H1 (cell line): Measurements from ENCODE around the gene TMEM121B. TPM values are rescaled to one million over a fixed set of nuclear protein-coding genes. Genes with fewer than 3 reads are reported as not detected.

Experiments used
- CTCF ChIA-PET: fragments of 300-600 bp; sonication (Branson Sonifier 250); formaldehyde crosslinking; loops from one replicate; lab custom pipeline; 2021; ENCODE audit not compliant: partially characterized antibody; lab: Charles Lee
- POLR2A ChIA-PET: fragments of 300-600 bp; sonication (Branson Sonifier 250); formaldehyde crosslinking; loops from one replicate; lab custom pipeline; 2021; ENCODE audit warnings: inconsistent platforms; ENCODE audit not compliant: partially characterized antibody; lab: Charles Lee
- DNase-seq, 2 experiments: peaks; one replicate each; pipeline versions ENCODE4 v3.0.0 to v3.0.0-alpha.2; 2010 to 2022; ENCODE audit warnings: low spot score in 2 of 2, low read depth in 1 of 2, mixed read lengths in 1 of 2
- FAIRE-seq: peaks from 2 replicates; lab custom pipeline; 2011; peaks lifted over from hg19 to GRCh38; lab: Jason Lieb, UNC
- H2AFZ ChIP-seq: 2 replicates; pipeline ENCODE4 v1.8.1; 2012; ENCODE audit warnings: low read length, inconsistent platforms
- H2AK5ac ChIP-seq: 2 replicates; pipeline ENCODE4 v1.6.1; 2013; ENCODE audit warnings: low read depth, low read length
- H2BK120ac ChIP-seq: replicated peaks from 2 replicates; pipeline ENCODE3; 2013; ENCODE audit warnings: low read depth, low read length, inconsistent platforms
- H2BK12ac ChIP-seq: 2 replicates; pipeline ENCODE4 v1.6.1; 2013; ENCODE audit warnings: low read depth, low read length
- H2BK15ac ChIP-seq: 2 replicates; pipeline ENCODE4 v1.6.1; 2013; ENCODE audit warnings: low read length
- H2BK20ac ChIP-seq: 2 replicates; pipeline ENCODE4 v1.6.1; 2013; ENCODE audit warnings: low read length
- H2BK5ac ChIP-seq: 2 replicates; pipeline ENCODE4 v1.6.1; 2013; ENCODE audit warnings: low read depth, low read length
- H3K14ac ChIP-seq: 2 replicates; pipeline ENCODE4 v1.6.1; 2013; ENCODE audit warnings: inconsistent platforms; ENCODE audit not compliant: insufficient read length
- H3K18ac ChIP-seq: 2 replicates; pipeline ENCODE4 v1.6.1; 2013; ENCODE audit warnings: low read length; ENCODE audit errors: extremely low read depth
- H3K23ac ChIP-seq: 2 replicates; pipeline ENCODE4 v1.6.1; 2013; ENCODE audit warnings: inconsistent platforms; ENCODE audit not compliant: insufficient read length
- H3K23me2 ChIP-seq: 2 replicates; pipeline ENCODE4 v1.6.1; 2013; ENCODE audit warnings: low read depth, low read length
- H3K27ac ChIP-seq: 2 replicates; pipeline ENCODE4 v1.6.1; 2011; ENCODE audit warnings: low read depth, low read length, inconsistent platforms
- H3K27me3 ChIP-seq, 4 experiments: replicated peaks in 1 of 4; 1 replicate in 1 of 4; 2 replicates in 3 of 4; pipeline versions ENCODE4 v1.6.1 to v1.8.1; 2011 to 2013; ENCODE audit warnings: low read length in 3 of 4, mild to moderate bottlenecking in 3 of 4, inconsistent platforms in 2 of 4, mixed read lengths in 2 of 4, moderate library complexity in 1 of 4; ENCODE audit not compliant: control insufficient read depth in 3 of 4, insufficient read depth in 3 of 4; ENCODE audit errors: extremely low read depth in 1 of 4
- H3K36me3 ChIP-seq, 4 experiments: 2 replicates each; pipeline versions ENCODE4 v1.6.1 to v1.8.1; 2011 to 2013; ENCODE audit warnings: mild to moderate bottlenecking in 4 of 4, low read length in 3 of 4, moderate library complexity in 2 of 4, control low read depth in 1 of 4, inconsistent platforms in 1 of 4; ENCODE audit not compliant: insufficient read depth in 4 of 4, control insufficient read depth in 2 of 4
- H3K4ac ChIP-seq: replicated peaks from 2 replicates; pipeline ENCODE3; 2013; ENCODE audit warnings: low read length, low read depth, mixed read lengths, inconsistent platforms; ENCODE audit not compliant: insufficient read length
- H3K4me1 ChIP-seq, 4 experiments: replicated peaks in 1 of 4; 1 replicate in 1 of 4; 2 replicates in 3 of 4; pipeline versions ENCODE4 v1.6.1 to v1.8.1; 2011 to 2013; ENCODE audit warnings: low read length in 3 of 4, inconsistent platforms in 2 of 4, mixed read lengths in 1 of 4; ENCODE audit not compliant: insufficient read depth in 4 of 4, control insufficient read depth in 3 of 4
- H3K4me2 ChIP-seq, 2 experiments: 2 replicates each; pipeline versions ENCODE4 v1.6.1 to v1.8.1; 2011 to 2013; ENCODE audit warnings: low read depth in 2 of 2, low read length in 2 of 2, control low read depth in 1 of 2, inconsistent platforms in 1 of 2, mild to moderate bottlenecking in 1 of 2; ENCODE audit not compliant: insufficient read depth in 1 of 2
- H3K4me3 ChIP-seq, 4 experiments: fragments of 200-600, 300-600 bp in 1 of 4; sonication (generic), shearing (Covaris generic), sonication (Bioruptor Twin) in 1 of 4; 2 replicates each; pipeline versions ENCODE4 v1.5.1 to v1.8.1; 2011 to 2016; ENCODE audit warnings: low read length in 4 of 4, low read depth in 3 of 4, control low read depth in 2 of 4, inconsistent platforms in 2 of 4, mild to moderate bottlenecking in 2 of 4, mixed read lengths in 1 of 4, moderate library complexity in 1 of 4; ENCODE audit not compliant: insufficient read depth in 2 of 4; ENCODE audit errors: extremely low read depth in 1 of 4
- H3K56ac ChIP-seq: replicated peaks from 2 replicates; pipeline ENCODE3; 2013; ENCODE audit warnings: low read depth, mild to moderate bottlenecking, mixed read lengths, low read length, inconsistent platforms; ENCODE audit not compliant: insufficient read length
- H3K79me1 ChIP-seq: 2 replicates; pipeline ENCODE4 v1.6.1; 2013; ENCODE audit warnings: low read depth, low read length, control low read depth
- H3K79me2 ChIP-seq, 2 experiments: 2 replicates each; pipeline versions ENCODE4 v1.6.1 to v1.8.1; 2012 to 2013; ENCODE audit warnings: low read length in 2 of 2, mild to moderate bottlenecking in 2 of 2, inconsistent platforms in 1 of 2; ENCODE audit not compliant: insufficient read depth in 2 of 2, control insufficient read depth in 1 of 2
- H3K9ac ChIP-seq, 4 experiments: replicated peaks in 1 of 4; 1 replicate in 1 of 4; 2 replicates in 3 of 4; pipeline versions ENCODE4 v1.6.1 to v1.8.1; 2011 to 2013; ENCODE audit warnings: low read depth in 3 of 4, low read length in 3 of 4, control low read depth in 2 of 4, mild to moderate bottlenecking in 2 of 4, moderate library complexity in 2 of 4, inconsistent platforms in 1 of 4; ENCODE audit errors: extremely low read depth in 1 of 4
- H3K9me3 ChIP-seq, 2 experiments: 2 replicates each; pipeline versions ENCODE4 v1.6.1 to v1.8.1; 2012 to 2013; ENCODE audit warnings: mild to moderate bottlenecking in 2 of 2, moderate library complexity in 2 of 2, control low read depth in 1 of 2, inconsistent platforms in 1 of 2, low read depth in 1 of 2, low read length in 1 of 2, mixed read lengths in 1 of 2; ENCODE audit not compliant: insufficient read depth in 2 of 2
- H4K20me1 ChIP-seq, 2 experiments: replicated peaks in 1 of 2; 2 replicates each; pipeline versions ENCODE3 to v1.8.1; 2011 to 2013; ENCODE audit warnings: inconsistent platforms in 2 of 2, low read length in 2 of 2, mild to moderate bottlenecking in 1 of 2; ENCODE audit not compliant: insufficient read depth in 2 of 2, control insufficient read depth in 1 of 2
- H4K5ac ChIP-seq: 2 replicates; pipeline ENCODE4 v1.6.1; 2013; ENCODE audit warnings: low read length, low read depth, mixed read lengths, inconsistent platforms; ENCODE audit not compliant: insufficient read length
- H4K8ac ChIP-seq: 2 replicates; pipeline ENCODE4 v1.8.0; 2013; ENCODE audit warnings: mild to moderate bottlenecking, moderate library complexity, low read length, inconsistent platforms; ENCODE audit not compliant: insufficient read depth; ENCODE audit errors: extremely low read depth
- H4K91ac ChIP-seq: replicated peaks from 2 replicates; pipeline ENCODE3; 2013; ENCODE audit warnings: low read length, mixed read lengths, inconsistent platforms; ENCODE audit not compliant: insufficient read length
- BCL11A ChIP-seq, 2 experiments: IDR thresholded peaks; one replicate each; pipeline ENCODE4 v1.6.1; 2011; ENCODE audit warnings: low read depth in 2 of 2, low read length in 2 of 2, mild to moderate bottlenecking in 2 of 2
- CBX5 ChIP-seq: fragments of 300-800, 300-1000 bp; sonication (generic); IDR thresholded peaks from 2 replicates; pipeline ENCODE4 v1.7.1; 2016; ENCODE audit warnings: antibody characterized with exemption, low read length, low read depth
- CEBPB ChIP-seq: IDR thresholded peaks from 2 replicates; pipeline ENCODE4 v1.6.1; 2012; ENCODE audit warnings: low read depth, low read length
- CHD2 ChIP-seq: IDR thresholded peaks from 2 replicates; pipeline ENCODE4 v1.6.1; 2012; ENCODE audit warnings: low read length, improper control_type of control experiment
- NANOG ChIP-seq: IDR thresholded peaks from 2 replicates; pipeline ENCODE4 v1.6.1; 2011; ENCODE audit warnings: low read length, low read depth, mild to moderate bottlenecking, inconsistent platforms; ENCODE audit not compliant: insufficient read depth, poor library complexity, severe bottlenecking
- PHF8 ChIP-seq: fragments of 200-600 bp; sonication (generic); conservative IDR thresholded peaks from 2 replicates; pipeline ENCODE4 v1.7.1; 2012; ENCODE audit warnings: low read depth, mild to moderate bottlenecking, inconsistent platforms, low read length, moderate library complexity
- RNF2 ChIP-seq: fragments of 200-900, 300-1000 bp; sonication (generic); IDR thresholded peaks from 2 replicates; pipeline ENCODE4 v1.7.1; 2016; ENCODE audit warnings: borderline replicate concordance, low read depth, mild to moderate bottlenecking, antibody characterized with exemption, low read length; ENCODE audit not compliant: poor library complexity, severe bottlenecking; ENCODE audit errors: missing control alignments
- SIX5 ChIP-seq: IDR thresholded peaks from 2 replicates; pipeline ENCODE4 v1.6.1; 2011; ENCODE audit warnings: mild to moderate bottlenecking, low read depth, low read length
- WGBS, 2 experiments: shearing (Covaris generic) in 1 of 2; methylation state at CpG; one replicate each; pipeline versions ENCODE4 v1.1.6 to v1.1.7; 2013 to 2015; ENCODE audit warnings: low lambda C conversion rate in 2 of 2, mixed read lengths in 2 of 2, inconsistent platforms in 1 of 2, low coverage in 1 of 2, missing lambda C conversion rate in 1 of 2; ENCODE audit not compliant: insufficient replicate concordance in 2 of 2, insufficient coverage in 1 of 2, insufficient read length in 1 of 2; ENCODE audit errors: extremely low coverage in 1 of 2, missing lambda C conversion rate in 1 of 2; 5-methylcytosine and 5-hydroxymethylcytosine counted together
- polyA plus RNA-seq, 7 experiments: library from polyadenylated mRNA; depleted of rRNA in 3 of 7; stranded (reverse) in 5 of 7; unstranded in 2 of 7; fragments of >200 nt in 5 of 7; fragments of 200-250 nt in 2 of 7; gene quantifications; 1 replicate in 5 of 7; 2 replicates in 1 of 7; 4 replicates in 1 of 7; pipeline versions ENCODE4 v1.2.1 to v1.2.3, GENCODE V29; 2011 to 2013; ENCODE audit warnings: missing spikeins in 2 of 7, mixed read lengths in 2 of 7
- total RNA-seq: library from RNA; stranded (reverse); fragmentation: NEBNext Ultra II Directional; extraction: Animal tissue kit (Norgen Biotek cat#: 25700); gene quantifications from 2 replicates; pipeline ENCODE4 v1.2.1, GENCODE V29; 2021

The TMEM121B gene
- total and polyA plus RNA-seq, 2 of the 8 experiments (the other 6 are each of a cell fraction or from before 2014, with no cell fraction given) = 4.3 to 6.9 TPM

GRCh38 chr22:17091851-17092250 lies 29.3 kb downstream of the TMEM121B start:
- no peak overlapping the region for H2BK20ac ChIP-seq
- H3K27ac ChIP-seq = no peak overlapping the region
- no peak overlapping the region for H3K9ac ChIP-seq
- no peaks in the 10 kb centered on the region for H3K23me2 ChIP-seq
- H2AFZ ChIP-seq = no peak overlapping the region
- no peak overlapping the region for H2BK5ac ChIP-seq
- no peak overlapping the region for H4K5ac ChIP-seq
- no peaks in the 10 kb centered on the region; a peak in 1 of 4 replicates for H3K9me3 ChIP-seq
- FAIRE-seq (peak; percentile 13), DNase-seq (no peak)
- no peak overlapping the region for H4K91ac ChIP-seq
- WGBS, 2 experiments = 67% methylated on average over 4 of the region's 4 CpGs; no CpG with 5 or more reads in 1 of the 2 experiments
- no peaks in the 10 kb centered on the region for H3K36me3 ChIP-seq
- no peak overlapping the region for H3K18ac ChIP-seq
- no peak overlapping the region for H2AK5ac ChIP-seq
- no peak overlapping the region for H4K8ac ChIP-seq
- H2BK12ac ChIP-seq = no peak overlapping the region
- H3K56ac ChIP-seq = no peak overlapping the region
- ChIA-PET CTCF (interaction anchor here (0.6 to 1.0 kb wide), 4 partner anchors 8 to 754 kb away, joined by 3 to 4 read pairs (median 3); no protein-coding TSS in a partner anchor), POLR2A (interaction anchor here (1.2 kb wide), 1 partner anchor 16 kb away, joined by 3 read pairs; no protein-coding TSS in a partner anchor)
- no peak overlapping the region for H2BK120ac ChIP-seq
- H3K27me3 ChIP-seq = peaks cover 0 to 7% (median 2%) of the 10 kb centered on the region in 4 experiments; a peak in 2 of 7 replicates
- 0 out of 7 replicates have a peak, but pooled peaks cover 0 to 2% (median 0%) of the 10 kb centered on the region in 4 experiments for H3K4me1 ChIP-seq
- H2BK15ac ChIP-seq = no peak overlapping the region
- H3K79me1 ChIP-seq = peaks cover 6% of the 10 kb centered on the region; the same call in 1 of the 2 replicates
- no peak overlapping the region for H3K4me3 ChIP-seq
- no peak overlapping the region for H3K23ac ChIP-seq
- no peak overlapping the region for H3K14ac ChIP-seq
- no peaks in the 10 kb centered on the region; a peak in 1 of 4 replicates for H3K79me2 ChIP-seq
- no peak overlapping the region for H3K4me2 ChIP-seq
- no peak overlapping the region for H3K4ac ChIP-seq
- H4K20me1 ChIP-seq = peaks cover 0 to 6% of the 10 kb centered on the region in 2 experiments
- TF ChIP-seq NANOG (no peak), RNF2 (no peak), BCL11A (IDR thresholded peaks at IDR 0.05; ENCODE audit: low read depth in 2 of 2, low read length in 2 of 2) (no peak), CEBPB (no peak), PHF8 (no peak), CHD2 (no peak), SIX5 (no peak), CBX5 (no peak)
